SIG-M5 (cell line): Measurements from ENCODE around the gene CCNB1.
A peak's percentile ranks its signal among the peaks of the same experiment; 100 is the strongest.
"Not testable (repeated sequence)": the region's sequence is repeated elsewhere in the genome, so short reads cannot be mapped to it uniquely, and the experiment has no call there.

ENCODE experiments used
- DNase-seq: peaks from one replicate; lab custom pipeline; 2025; lab: John Stamatoyannopoulos, UW

CCNB1 gene

GRCh38 chr5:69166686-69167492 is at the start of gene CCNB1:
Gene CCNB1 (plus strand): TSS chr5:69167150. CDS start chr5:69167263, 113 bp downstream.
- DNase-seq: peak; percentile 91

GRCh38 chr5:69129413-69129812 is 37.5 kb upstream of the CCNB1 start:
- DNase-seq: no peak

GRCh38 chr5:69130241-69130640 is 36.7 kb upstream of the CCNB1 start:
- no peak for DNase-seq

- DNase-seq: no peak
These were observed 35.6 kb upstream of the CCNB1 start for GRCh38 chr5:69131304-69131703.

GRCh38 chr5:69134126-69134525 is 32.8 kb upstream of the CCNB1 start:
- DNase-seq: no peak

GRCh38 chr5:69136293-69136692 is 30.7 kb upstream of the CCNB1 start:
- DNase-seq: peak; percentile 36

- not testable (repeated sequence) for DNase-seq
These were observed 29.7 kb upstream of the CCNB1 start for GRCh38 chr5:69137208-69137607.

GRCh38 chr5:69137807-69138206 is 29.1 kb upstream of the CCNB1 start:
- DNase-seq: no peak

GRCh38 chr5:69138766-69139165 is 28.2 kb upstream of the CCNB1 start:
- DNase-seq: no peak

- not testable (repeated sequence) for DNase-seq
These were observed 26.7 kb upstream of the CCNB1 start for GRCh38 chr5:69140239-69140638.

GRCh38 chr5:69140827-69141226 is 26.1 kb upstream of the CCNB1 start:
- no peak for DNase-seq

GRCh38 chr5:69148576-69148975 is 18.4 kb upstream of the CCNB1 start:
- DNase-seq: not testable (repeated sequence)

- DNase-seq: no peak
These were observed 17.8 kb upstream of the CCNB1 start for GRCh38 chr5:69148981-69149675.

GRCh38 chr5:69149676-69150010 is 17.3 kb upstream of the CCNB1 start:
- no peak for DNase-seq

GRCh38 chr5:69152731-69153130 is 14.2 kb upstream of the CCNB1 start:
- DNase-seq: peak; percentile 78

- DNase-seq: no peak
These were observed 10.5 kb upstream of the CCNB1 start for GRCh38 chr5:69156456-69156855.

GRCh38 chr5:69158039-69158438 is 8.9 kb upstream of the CCNB1 start:
- DNase-seq: no peak

GRCh38 chr5:69160651-69161050 is 6.3 kb upstream of the CCNB1 start:
- no peak for DNase-seq

GRCh38 chr5:69167493-69167855 is 524 bp downstream of the CCNB1 start:
- DNase-seq: no peak

- DNase-seq: no peak
These were observed 979 bp downstream of the CCNB1 start for GRCh38 chr5:69167929-69168328.

- DNase-seq: no peak
These were observed 3.5 kb downstream of the CCNB1 start for GRCh38 chr5:69170495-69170894.

GRCh38 chr5:69170969-69171368 is 4.0 kb downstream of the CCNB1 start:
- no peak for DNase-seq

- DNase-seq: not testable (repeated sequence)
These were observed 14.8 kb downstream of the CCNB1 start for GRCh38 chr5:69181659-69182293.
